GM13976 (cell line): ENCODE measurements around the gene ULK3.
A peak's percentile ranks its signal among the peaks of the same experiment; 100 is the strongest.

ENCODE experiments used
- DNase-seq: peaks from one replicate; pipeline ENCODE4 v3.0.0; 2012; ENCODE audit warnings: low spot score
- in situ Hi-C: fragments of 300-500 bp; cut with MboI; formaldehyde crosslinking; loops from one replicate; pipeline ENCODE4 v1.12.0; 2022; ENCODE audit warnings: low sequenced_read_pairs, mixed read lengths, inconsistent platforms; ENCODE audit not compliant: unreplicated experiment
- TF ChIP-seq, protein P1 (sequence below): IDR thresholded peaks from 2 replicates; pipeline ENCODE4 v1.5.1; 2012; ENCODE audit warnings: borderline replicate concordance, mild to moderate bottlenecking; ENCODE audit not compliant: insufficient read depth; ENCODE audit errors: extremely low read depth, missing control alignments, control extremely low read depth

The ULK3 gene, protein sequence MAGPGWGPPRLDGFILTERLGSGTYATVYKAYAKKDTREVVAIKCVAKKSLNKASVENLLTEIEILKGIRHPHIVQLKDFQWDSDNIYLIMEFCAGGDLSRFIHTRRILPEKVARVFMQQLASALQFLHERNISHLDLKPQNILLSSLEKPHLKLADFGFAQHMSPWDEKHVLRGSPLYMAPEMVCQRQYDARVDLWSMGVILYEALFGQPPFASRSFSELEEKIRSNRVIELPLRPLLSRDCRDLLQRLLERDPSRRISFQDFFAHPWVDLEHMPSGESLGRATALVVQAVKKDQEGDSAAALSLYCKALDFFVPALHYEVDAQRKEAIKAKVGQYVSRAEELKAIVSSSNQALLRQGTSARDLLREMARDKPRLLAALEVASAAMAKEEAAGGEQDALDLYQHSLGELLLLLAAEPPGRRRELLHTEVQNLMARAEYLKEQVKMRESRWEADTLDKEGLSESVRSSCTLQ

DNA sequence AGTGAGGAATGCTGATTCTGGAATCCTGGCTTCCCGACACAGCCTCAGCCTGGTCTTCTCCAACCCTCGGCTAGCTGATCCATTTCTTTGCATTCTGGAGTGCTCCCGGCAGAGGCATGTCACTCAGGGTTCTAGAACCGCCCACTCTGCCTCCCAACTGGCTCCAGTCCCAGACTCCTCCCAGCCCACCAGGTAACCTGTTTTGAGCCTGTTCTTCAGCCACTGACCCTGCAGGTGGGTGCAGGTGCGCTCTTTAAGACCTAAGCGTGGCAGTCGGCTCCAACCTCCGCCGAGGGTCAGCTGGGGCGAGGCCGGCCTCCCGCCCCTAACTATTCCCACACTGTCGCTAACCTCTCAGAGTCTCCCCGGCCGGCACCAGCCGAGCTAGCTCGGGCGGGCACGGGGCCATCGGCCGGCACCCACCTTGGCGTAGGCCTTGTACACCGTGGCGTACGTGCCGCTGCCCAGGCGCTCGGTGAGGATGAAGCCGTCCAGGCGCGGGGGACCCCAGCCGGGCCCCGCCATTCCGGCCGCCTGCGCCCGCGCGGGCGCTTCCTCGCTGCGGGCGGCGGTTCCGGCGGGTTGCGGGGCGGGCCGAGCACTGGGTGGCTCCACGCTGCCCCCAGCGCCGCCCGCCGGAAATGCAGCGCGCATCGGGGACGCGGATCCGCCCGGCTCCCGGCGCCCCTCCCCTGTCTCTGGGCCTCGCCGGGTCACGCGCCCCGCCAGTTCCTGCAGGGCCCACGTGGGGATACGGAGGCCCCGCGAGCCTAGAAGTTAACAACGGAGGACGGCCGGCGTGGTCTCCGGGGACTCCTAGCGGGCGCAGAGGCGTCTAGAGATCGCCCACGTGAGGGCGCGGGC is at the start of gene ULK3:
ULK3 (minus strand) TSS at position 576 of the 864 bp plus-strand sequence; CDS start at position 525, 51 bp downstream.
- DNase-seq: peak; percentile 98
- in situ Hi-C loops: no loop called here
- TF ChIP-seq, protein P1, sequence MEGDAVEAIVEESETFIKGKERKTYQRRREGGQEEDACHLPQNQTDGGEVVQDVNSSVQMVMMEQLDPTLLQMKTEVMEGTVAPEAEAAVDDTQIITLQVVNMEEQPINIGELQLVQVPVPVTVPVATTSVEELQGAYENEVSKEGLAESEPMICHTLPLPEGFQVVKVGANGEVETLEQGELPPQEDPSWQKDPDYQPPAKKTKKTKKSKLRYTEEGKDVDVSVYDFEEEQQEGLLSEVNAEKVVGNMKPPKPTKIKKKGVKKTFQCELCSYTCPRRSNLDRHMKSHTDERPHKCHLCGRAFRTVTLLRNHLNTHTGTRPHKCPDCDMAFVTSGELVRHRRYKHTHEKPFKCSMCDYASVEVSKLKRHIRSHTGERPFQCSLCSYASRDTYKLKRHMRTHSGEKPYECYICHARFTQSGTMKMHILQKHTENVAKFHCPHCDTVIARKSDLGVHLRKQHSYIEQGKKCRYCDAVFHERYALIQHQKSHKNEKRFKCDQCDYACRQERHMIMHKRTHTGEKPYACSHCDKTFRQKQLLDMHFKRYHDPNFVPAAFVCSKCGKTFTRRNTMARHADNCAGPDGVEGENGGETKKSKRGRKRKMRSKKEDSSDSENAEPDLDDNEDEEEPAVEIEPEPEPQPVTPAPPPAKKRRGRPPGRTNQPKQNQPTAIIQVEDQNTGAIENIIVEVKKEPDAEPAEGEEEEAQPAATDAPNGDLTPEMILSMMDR: peak; percentile 75

DNA sequence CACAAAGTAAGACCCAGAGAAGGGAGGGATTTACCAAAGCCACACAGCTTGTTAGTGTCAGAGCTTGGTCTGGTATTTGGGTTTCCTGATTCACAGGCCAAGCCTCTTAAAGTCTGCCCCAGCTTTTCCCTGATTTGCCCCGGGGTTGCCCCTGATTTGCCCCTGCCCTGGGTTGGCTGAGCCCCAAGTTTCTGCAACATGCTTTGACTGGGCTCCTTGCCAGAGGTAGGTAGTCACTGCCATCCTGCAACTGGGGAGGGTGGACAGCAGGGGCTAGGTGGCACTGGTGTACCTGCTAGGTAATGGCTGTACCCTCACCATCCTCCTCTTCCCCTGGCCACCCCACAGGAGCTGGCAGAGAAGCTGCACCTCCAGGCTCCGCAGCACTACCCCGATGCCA is 49.4 kb upstream of the ULK3 start:
- in situ Hi-C loops: no loop called here
- no peak for DNase-seq
- TF ChIP-seq, protein P1: no peak

DNA sequence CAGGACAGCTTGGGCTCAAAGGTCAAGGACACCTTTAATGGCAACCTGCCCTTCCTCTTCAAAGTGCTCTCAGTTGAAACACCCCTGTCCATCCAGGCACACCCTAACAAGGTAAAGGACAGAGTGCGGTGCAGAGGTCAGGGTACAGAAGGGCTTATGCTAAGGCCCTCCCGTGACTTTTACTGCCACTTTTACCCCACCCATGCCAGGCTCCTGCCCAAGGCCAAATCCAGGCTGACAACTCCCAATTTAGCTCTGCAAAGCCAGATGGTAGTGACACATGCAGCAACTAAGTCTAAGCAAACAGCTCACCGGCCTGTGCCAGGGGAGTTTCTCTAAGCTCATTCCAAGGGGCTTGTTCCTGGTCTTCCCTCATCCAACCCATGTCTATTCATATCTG is 48.5 kb upstream of the ULK3 start:
- in situ Hi-C loops: no loop called here
- no peak for DNase-seq
- TF ChIP-seq, protein P1: no peak

DNA sequence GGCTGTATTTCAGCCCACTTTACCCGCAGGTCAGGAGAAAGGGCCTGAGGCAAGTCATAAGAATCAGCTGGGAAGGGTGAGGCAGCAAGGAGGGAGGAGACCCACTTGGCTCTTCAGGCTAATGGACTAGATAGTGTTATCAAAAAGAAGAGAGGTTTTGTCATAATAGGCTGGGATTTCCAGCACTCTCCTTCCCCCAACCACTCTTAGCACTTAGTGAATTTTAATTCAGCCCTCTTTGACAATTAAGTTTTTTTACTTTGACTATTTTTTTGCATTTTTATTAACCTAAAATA is 47.7 kb upstream of the ULK3 start:
- no peak for DNase-seq
- TF ChIP-seq, protein P1: no peak
- in situ Hi-C loops: no loop called here

DNA sequence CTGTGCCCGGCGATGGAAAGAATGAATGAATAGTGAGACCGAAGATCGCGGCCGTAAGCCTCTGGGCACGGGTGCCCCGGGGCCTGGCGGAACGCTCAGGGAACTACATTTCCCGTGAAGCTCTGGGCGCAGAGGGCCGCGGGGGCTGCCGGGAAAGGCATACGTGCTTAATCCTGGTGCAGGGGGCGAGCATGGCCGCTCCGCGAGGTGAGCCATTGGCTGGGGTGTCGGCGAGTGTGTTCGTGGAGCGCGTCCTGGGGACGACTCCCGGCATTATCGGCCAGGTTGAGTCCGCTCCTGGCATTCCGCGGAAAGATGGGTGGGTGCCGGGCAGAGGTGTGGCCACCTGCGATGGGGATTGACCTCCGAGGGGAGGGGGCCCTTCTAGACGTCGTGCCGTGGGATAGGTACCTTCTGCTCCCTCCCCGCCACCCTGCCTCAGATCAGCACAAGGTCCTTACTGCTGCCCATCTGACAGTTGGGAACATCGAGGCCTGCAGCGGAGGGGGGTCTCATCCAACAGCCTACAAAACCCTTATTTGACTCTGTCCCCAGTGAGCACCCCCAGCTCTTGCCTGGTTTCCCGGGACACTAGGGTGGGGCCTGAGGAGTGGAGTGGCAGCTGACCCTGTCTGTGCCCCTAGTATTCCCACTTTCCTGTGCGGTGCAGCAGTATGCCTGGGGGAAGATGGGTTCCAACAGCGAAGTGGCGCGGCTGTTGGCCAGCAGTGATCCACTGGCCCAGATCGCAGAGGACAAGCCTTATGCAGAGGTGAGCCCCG is 47.1 kb upstream of the ULK3 start, which contains the start of gene MPI:
MPI (plus strand) TSS at position 160 of the 782 bp plus-strand sequence; CDS start at position 192, 32 bp downstream.
- in situ Hi-C loops: no loop called here
- DNase-seq: peak; percentile 97
- TF ChIP-seq, protein P1: no peak

DNA sequence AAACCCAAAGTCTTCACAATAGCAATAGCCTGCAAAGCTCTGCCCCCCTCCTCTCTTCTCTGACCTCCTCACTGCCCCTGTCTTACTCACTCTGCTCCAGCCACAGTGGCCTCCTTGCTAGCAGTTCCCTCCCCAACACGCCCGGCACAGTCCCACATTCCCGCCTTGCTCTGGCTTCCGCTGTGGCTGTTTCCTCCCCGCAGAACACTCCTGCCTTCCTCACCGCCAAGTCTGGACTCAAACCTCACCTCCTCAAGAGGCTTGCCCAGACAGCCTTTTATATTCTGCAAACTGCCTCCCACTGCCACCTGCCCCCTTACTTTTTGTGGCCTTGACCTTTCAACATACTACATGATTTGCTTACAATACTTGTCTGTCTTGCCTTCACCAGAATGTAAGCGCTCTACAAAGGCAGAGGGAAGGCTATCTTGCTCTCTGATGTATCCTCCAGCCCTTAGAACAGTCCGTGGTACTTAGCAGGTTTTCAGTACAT is 46.5 kb upstream of the ULK3 start:
- TF ChIP-seq, protein P1: no peak
- in situ Hi-C loops: no loop called here
- DNase-seq: peak; percentile 46
